ENCODE data around the gene KANSL1L.
"Not testable (repeated sequence)": the region's sequence is repeated elsewhere in the genome, so short reads cannot be mapped to it uniquely, and the experiment has no call there.

Gene KANSL1L, protein sequence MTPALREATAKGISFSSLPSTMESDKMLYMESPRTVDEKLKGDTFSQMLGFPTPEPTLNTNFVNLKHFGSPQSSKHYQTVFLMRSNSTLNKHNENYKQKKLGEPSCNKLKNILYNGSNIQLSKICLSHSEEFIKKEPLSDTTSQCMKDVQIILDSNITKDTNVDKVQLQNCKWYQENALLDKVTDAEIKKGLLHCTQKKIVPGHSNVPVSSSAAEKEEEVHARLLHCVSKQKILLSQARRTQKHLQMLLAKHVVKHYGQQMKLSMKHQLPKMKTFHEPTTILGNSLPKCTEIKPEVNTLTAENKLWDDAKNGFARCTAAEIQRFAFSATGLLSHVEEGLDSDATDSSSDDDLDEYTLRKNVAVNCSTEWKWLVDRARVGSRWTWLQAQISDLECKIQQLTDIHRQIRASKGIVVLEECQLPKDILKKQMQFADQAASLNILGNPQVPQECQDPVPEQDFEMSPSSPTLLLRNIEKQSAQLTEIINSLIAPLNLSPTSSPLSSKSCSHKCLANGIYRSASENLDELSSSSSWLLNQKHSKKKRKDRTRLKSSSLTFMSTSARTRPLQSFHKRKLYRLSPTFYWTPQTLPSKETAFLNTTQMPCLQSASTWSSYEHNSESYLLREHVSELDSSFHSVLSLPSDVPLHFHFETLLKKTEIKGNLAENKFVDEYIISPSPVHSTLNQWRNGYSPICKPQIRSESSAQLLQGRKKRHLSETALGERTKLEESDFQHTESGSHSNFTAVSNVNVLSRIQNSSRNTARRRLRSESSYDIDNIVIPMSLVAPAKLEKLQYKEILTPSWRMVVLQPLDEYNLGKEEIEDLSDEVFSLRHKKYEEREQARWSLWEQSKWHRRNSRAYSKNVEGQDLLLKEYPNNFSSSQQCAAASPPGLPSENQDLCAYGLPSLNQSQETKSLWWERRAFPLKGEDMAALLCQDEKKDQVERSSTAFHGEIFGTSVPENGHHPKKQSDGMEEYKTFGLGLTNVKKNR

DNA sequence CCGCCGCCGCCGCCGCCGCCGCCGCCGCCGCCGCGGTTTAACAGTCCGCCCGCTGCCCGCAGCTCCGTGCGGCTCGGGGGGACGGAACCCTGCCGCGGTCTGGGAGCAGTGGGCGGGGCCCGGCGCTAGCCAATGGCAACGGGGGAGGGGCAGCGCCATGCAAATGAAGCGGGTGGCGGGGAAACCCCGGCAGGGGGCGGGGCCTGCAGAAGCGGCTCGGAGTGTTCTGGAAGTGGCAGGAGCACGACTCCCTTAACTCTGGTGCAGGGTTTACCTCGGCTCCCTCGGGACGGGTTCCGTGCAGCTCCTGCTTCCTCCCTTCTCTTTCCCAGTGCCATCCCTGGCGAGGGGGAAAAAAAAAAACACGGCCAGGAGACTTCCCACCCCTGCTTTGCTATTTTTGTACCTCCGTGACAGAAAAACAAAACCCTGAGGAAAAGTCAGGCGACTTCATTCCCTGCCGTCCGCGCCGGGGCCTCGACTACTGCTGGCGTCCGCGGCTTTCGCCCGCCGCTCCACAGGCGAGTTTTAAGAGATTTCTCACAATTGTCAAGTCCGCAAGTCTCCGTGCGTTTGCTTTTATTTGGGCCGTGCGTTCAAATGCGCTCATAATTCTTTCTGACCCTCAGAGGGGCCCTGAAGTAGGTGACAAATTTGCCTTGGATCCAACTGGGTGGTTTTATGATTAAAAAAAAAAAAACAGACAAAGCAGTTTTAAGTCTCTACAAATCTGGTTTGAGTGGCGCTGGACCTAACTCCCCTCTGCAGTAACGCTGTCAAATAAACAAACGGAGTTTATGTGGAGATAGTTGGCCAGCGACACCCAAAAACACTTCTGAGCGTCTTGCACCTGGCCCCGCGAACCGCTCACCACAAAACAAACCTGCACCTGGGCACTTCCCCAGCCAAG lies at the start of gene KANSL1L:
TSS of gene KANSL1L (minus strand) at position 101 of the 910 bp plus-strand sequence. CDS start 16,827 bp downstream, outside the sequence.
- peak; percentile 88 to 93 (median 93) for DNase-seq

DNA sequence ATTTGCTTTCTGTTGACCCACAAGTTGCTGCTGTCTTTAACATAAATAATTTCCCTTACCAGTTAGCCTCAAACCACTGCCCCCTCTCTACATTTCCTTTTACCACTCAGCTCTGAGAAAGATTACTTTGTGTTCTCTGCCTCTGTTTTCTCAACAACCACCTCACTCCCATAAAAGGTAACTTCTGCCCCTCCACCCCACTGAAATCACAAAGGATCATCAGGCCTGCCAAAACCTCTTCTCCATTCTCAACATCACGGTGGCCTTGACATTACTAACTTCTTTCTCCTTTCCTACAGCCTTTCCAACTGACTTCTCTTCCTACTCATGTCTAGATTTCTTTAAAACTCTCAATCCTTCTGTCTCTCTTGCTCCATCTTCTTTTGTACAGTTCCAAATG lies 43.9 kb upstream of the KANSL1L start:
- no peak for DNase-seq

DNA sequence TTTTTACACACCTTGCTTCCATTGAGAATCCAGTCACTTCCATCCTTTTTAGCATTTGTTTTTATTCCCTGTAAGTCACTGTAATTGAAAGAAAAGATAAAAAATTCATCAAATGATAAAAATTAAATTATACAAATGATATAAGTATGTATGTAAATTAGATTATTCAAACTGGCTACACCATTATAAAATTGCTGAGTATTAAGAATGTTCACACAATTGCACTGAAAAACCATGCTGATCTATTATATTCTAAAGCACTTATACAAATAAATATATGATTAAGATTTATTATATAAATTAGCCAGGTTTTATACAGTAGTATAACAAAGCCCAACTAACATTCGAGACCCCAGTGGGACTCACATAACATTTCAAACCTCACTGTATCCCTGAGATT lies 39.0 kb upstream of the KANSL1L start:
- no peak for DNase-seq

DNA sequence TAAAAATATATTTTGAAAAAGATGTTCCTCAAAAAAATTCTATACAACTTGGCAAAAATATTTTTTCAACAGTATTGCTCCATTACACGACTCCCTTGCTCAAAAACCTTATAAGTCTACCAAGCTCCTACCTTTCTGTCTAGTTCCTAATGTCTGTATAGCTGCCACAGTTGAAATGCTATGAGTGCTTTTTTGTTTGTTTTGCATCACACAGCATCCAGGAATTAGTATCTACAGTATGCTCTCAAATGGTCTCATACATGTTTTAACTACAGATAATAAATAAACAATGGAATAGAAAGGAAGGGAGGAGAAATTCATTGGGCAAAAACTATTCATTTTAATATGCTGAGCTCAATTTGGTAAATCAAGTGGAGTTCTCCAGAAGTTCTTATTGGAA lies 36.7 kb upstream of the KANSL1L start:
- DNase-seq = no peak

DNA sequence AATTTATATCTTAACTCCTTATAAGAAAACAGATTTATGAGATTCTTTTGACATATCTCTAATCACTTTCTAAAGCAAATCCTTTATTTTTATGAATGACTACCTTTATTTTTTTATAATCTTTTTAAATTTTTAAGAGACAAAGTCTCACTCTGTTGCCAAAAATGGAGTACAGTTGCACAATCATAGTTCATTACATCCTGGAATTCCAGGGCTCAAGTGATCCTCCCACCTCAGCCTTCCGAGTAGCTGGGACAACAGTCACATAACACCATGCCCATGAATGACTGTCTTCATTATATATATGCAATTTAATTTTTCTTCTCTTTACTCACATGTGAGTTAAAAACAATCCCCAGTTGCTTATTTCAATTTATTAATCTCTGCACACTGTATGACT lies 32.3 kb upstream of the KANSL1L start:
- DNase-seq = no peak

DNA sequence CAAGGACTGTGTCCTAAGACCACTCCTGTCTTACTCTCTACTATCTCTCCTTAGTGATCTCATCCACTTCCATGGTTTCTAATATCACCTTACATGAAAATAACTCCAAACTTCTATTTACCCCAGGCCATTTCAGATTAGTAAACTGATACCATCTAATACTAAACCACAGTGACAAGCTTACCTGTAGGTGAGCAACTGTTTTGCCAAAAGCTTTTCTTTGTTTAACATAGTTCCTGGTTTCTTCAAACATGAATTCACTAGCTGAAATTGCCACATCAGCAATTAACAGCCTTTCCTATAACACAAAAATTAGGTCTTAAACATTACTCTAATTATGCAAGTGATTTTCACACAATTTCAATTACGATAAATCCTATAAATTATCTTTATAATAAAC lies 31.9 kb upstream of the KANSL1L start:
- no peak for DNase-seq

DNA sequence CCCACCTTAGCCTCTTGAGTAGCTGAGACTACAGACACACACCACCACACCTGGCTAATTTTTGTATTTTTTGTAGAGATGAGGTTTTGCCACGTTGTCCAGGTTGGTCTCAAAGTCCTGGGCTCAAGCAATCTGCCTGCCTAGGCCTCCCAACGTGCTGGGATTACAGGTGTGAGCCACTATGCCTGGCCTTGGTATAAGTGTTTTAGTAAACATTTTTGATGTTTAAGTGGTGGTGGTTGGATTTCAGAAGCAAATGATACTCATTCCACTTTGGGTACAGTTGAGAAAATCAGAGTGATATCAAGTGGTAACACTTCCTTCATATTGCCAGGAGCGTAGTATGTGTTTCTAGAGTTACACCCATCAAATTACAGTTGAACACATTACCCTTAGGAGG lies 28.6 kb upstream of the KANSL1L start:
- no peak for DNase-seq

DNA sequence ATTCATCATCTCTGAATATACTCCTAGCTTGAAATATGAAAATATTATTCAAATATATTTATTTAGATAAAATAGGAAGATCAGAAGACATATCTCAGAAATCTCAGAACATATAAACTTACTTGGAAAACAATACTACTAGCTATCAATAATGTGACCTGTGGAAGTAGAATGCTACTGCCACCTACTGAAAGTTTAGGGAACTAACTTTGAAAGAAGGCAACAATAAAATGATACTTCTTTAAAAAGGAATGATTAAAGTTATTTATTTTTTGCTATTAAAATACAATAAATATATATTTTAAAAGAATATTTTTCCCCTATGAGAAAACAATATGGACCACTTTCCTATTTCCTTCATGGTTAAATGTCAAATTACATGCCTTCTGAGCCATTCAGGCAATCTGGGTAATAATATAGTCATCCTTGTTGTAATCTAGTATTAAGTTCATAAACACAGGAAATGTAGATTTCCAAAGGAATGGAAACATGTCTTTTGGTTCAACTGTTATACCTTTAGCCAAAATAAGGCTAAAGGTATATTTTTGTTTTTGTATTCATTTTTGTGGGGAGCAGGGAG lies 28.1 kb upstream of the KANSL1L start:
- DNase-seq = no peak

DNA sequence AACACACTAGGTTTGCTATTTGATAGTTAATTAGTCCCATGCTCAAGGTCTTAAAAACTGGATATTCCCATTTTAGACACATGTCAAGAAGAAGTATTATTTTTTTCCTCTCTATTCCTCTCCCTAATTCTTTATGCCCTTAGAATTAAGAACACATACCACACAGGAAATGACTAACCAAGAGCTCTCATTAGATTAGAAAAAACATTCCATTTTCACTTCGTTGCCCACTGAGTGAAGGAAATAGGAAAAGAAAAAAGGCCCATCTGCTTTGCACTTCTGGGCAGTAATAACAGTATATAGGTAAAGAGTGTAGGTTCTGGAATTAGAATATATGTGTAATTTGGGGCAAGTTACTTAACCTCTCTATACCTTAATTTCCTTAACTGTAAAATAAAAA lies 27.1 kb upstream of the KANSL1L start:
- DNase-seq = no peak

DNA sequence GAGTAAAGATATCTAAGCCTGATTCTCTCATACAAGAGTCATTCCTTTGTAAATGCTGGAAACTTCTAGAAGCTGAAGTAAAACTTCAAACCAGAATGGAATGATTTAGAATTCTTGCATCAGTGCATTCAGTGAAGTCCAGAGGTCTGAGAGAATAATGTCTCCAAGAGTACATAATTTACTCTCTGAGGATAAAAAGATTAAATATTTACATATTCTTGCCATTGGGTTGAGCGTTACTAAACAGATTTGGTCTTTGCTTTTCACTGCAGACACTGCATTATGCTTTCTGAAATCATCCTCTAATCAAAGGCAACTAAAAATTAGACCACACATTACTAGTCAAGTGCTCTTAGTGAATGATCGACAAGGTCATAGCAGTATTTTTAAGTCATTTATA lies 26.5 kb upstream of the KANSL1L start:
- DNase-seq = no peak

DNA sequence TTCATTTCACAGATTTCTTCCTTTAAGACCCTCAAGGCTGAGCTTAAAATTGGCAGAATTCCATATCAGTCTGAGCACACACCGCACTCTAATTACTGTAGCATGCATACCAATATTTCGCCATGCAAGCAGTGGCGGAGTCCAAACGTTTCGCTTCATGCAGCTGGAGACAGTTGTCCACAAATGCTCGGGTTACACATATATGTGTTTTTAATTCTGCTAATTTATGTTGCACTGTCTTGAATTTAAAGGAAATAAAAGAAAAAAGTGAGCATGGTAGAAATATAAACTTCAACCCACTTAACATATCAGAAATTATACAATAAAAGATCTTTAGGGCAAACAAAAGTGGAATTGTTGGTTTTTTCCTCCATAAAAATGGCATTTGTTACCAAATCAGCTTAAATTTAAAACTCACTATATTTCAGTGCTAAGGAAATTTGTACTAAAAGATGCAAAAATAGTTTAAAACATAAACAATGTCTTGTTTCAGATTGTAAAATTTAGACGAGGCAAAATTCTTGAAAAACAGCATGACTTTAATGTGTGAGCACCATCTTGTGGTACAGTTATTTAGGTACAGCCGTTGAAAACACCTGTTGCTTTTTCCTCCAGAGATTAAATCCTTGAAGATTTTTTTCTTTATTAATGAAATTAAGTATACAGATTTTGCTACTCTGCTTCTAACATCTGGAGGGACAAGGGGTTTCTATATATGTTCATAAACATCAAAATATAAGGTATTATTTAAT lies 24.1 kb upstream of the KANSL1L start:
- DNase-seq = no peak

DNA sequence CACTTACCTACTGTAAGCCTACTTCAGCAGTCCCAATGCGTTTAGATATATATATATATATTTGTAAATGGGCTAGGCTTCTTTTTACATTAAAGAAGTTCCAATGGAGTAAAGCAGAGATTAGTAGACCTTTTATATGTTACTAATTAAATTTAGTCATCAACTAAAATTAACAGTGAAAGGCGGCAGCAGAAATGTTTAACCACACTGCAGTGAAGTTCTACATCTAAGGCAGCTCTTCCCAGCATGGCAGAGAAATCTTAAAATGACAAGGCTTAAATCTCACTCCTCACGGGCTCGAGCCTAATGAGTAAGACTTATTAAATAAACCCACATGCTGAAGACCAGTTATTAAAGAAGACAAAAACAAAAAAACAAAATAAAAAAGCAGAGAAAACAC lies 19.1 kb upstream of the KANSL1L start:
- no peak for DNase-seq

DNA sequence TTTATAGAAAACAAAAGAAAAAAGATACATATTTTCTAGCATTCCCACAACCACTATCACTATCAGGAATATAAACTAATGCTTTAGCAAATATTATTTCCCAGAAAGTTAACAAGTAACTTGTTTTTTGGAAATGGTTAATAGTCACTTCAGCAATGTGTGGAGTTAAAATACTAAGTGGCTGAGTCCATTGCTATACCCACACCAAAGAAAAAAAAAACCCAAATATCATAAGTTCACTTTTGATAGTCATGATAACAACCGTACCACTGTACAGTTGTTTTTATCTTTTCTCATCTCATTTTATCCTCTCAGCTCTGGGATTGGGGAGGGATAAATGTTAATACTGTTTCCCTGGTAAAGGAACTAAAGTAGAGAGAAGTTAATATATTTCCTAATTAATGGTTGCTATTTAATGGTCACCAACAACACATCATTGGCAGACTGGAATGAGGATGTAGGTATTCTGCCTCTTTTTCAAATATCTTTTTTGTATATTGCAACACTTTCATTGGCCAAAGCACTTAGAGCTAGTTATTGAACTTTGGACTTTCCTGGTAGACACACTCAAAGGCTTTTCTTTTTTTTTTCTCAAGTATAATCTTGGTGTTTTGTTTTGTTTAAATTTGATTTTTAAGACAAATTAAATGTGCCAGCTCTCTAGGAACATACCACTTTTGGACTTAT lies 18.4 kb upstream of the KANSL1L start:
- no peak for DNase-seq

DNA sequence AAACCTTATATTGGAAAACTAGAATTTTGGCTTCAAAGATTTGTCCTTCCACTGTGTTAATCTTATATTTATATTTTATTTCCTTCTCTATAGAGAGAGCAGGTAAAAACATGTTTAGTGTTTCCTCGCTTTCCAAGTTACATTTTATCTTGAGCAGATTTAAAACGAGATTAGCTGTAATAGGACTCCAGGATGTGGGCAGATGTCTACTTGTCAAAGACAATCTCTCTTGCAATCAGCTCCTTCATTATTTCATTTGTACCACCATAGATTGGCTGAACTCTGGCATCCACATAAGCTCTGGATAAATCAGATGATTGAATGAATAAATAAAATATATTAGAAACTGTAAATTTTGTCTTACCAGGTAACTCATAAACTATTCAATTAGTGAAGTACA lies 17.5 kb upstream of the KANSL1L start:
- no peak for DNase-seq

DNA sequence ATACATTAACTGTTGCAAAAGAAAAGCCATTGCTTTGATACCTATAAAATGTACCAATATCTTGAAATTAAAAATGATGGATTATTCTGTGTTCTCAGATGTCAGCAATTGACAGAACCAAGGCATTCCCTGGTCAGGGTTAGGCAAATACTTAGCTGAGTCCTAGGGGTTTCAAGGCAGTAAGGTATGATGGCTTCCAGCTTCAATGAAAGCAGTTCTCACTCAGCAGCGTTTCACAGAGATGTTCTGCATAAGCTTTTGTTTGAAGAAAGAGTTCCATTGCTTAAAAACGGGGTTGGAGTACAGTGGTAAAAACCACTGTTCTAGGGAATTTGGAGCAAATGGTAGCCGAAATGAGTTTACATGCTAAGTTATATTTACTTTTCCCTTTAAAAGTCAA lies 17.0 kb upstream of the KANSL1L start:
- no peak for DNase-seq

DNA sequence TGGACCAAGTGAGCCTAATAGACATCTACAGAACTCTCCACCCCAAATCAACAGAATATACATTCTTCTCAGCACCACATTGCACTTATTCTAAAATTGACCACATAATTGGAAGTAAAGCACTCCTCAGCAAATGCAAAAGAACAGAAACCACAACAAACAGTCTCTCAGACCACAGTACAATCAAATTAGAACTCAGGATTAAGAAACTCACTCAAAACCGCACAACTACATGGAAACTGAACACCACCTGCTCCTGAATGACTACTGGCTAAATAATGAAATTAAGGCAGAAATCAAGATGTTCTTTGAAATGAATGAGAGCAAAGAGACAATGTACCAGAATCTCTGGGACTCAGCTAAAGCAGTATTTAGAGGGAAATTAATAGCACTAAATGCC lies 12.7 kb upstream of the KANSL1L start:
- not testable (repeated sequence) for DNase-seq

DNA sequence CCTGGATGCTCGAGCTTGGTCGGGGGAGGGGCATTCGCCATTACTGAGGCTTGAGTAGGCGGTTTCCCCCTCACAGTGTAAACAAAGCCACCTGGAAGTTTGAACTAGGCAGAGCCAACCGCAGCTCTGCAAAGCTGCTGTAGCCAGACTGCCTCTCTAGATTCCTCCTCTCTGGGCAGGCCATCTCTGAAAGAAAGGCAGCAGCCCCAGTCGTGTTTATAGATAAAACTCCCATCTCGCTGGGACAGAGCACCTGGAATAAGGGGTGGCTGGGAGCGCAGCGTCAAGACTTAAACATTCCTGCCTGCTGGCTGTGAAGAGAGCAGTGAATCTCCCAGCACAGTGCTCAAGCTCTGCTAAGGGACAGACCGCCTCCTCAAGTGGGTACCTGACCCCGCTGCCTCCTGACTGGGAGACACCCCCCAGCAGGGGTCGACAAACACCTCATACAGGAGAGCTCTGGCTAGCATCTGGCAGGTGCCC lies 10.4 kb upstream of the KANSL1L start:
- DNase-seq = not testable (repeated sequence)

DNA sequence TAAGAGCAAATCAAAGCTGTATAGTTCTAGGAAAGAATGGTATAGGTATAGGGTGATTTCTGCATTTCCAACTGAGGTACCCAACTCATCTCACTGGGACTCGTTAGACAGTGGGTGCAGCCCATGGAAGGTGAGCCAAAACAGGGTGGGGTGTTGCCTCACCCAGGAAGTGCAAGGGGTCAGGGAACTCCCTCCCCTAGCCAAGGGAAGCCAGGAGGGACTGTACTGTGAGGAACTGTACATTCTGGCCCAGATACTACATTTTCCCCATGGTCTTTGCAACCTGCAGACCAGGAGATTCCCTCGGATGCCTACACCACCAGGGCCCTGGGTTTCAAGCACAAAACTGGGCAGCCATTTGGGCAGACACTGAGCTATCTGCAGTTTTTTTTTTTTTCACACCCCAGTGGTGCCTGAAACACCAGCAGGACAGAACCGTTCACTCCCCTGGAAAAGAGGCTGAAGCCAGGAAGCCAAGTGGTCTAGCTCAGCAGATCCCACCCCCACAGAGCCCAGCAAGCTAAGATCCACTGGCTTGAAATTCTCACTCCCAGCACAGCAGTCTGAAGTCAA lies 9.9 kb upstream of the KANSL1L start:
- DNase-seq = not testable (repeated sequence)

DNA sequence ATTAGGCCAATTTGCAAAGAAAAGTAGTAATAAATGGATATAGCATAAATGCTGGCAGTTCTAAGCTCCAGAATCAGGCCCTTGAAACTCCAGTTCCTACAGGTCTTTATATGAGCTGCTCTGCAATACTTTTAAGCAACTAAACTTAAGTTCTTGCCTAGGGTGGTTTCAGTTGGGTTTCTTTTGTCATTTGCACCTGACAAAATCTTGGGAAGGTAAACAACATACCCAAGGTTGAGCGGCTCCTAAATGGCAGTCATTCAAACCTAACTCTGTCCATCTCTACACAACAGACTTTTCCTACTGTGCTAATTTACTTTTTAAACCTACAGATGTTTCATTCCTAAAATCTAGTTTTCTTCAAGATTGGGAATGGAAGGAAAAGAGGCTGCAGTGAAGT lies 9.3 kb upstream of the KANSL1L start:
- no peak for DNase-seq

DNA sequence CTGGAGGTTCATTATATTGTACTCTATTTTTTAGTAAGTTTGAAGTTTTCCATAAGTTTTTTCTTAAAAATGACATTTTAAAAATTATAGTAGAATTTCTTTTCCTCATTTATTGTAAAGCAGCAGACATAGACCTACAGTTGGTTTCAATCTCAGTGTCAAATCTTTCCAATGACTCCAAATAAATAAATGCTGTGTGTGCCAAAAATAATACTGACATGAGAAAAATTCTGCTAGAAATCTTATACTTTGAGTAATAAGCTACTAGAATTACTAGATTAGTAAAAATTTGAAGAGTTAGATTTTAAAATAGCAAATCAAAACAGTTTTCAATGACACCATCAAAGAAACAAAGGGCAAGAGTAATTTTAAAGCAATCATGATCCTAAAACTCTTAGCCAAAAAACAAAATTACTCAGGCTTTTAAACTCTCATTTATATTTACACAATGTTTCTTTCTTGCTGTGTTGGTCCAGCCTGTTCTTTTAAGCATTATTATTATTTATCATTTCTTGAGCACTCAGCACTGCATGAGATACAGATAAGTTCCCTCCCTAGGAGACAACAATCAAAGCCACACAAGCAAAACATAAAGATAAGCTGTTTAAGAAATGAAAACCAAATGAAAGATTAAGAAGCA lies 8.3 kb upstream of the KANSL1L start:
- no peak for DNase-seq

All from activated CD4-positive, CD25-positive, alpha-beta regulatory T cell (primary cell).